ENCODE measurements around the gene EPB41L5.
"Not testable (repeated sequence)": the region's sequence is repeated elsewhere in the genome, so short reads cannot be mapped to it uniquely, and the experiment has no call there.

Gene EPB41L5

DNA sequence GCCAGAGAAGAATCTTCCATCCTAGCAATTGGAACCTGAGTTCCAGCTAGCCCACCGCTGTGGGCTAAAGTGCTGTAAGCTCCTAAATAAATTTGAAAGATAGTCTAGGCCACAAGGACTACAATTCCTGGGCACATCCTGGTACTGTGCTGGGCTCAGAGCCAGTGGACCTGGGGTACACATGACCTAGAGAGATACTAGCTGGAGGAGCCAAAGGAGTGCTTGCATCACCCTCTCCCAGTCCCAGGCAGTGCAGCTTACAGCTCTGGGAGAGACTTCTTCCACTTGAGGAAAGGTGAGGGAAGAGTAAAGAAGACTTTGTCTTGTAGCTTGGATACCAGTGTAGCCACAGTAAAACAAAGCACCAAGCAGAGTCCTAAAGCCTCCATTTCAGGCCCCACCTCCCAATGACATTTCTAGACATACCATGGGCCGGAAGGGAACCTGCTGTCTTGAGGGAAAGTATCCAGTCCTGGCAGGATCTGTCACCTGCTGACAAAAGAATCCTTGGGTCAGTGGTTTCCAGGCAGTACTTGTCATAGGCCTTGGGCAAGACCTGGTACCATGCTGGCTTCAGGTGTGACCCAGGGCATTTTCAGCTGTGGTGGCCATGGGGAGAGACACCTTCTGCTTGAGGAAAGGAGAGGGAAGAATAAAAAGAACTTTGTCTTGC is 120.8 kb downstream of the EPB41L5 start:
- Histone ChIP-seq H3K9ac (no peak overlapping the region), H3K27me3 (ENCODE audit: control insufficient read depth, insufficient read depth, low read length) (no peaks in the 10 kb centered on the region), H3K4me1 (no peaks in the 10 kb centered on the region), H3K36me3 (ENCODE audit: control insufficient read depth, insufficient read depth, low read length) (no peaks in the 10 kb centered on the region), H2AFZ (no peak overlapping the region), H3K79me2 (no peaks in the 10 kb centered on the region), H3K9me3 (ENCODE audit: control insufficient read depth, low read length) (no peaks in the 10 kb centered on the region), H3K4me3 (ENCODE audit: low read depth, low read length) (no peak overlapping the region), H3K27ac (no peak overlapping the region), H3K4me2 (ENCODE audit: low read length) (no peak overlapping the region)
- TF ChIP-seq, protein P1, sequence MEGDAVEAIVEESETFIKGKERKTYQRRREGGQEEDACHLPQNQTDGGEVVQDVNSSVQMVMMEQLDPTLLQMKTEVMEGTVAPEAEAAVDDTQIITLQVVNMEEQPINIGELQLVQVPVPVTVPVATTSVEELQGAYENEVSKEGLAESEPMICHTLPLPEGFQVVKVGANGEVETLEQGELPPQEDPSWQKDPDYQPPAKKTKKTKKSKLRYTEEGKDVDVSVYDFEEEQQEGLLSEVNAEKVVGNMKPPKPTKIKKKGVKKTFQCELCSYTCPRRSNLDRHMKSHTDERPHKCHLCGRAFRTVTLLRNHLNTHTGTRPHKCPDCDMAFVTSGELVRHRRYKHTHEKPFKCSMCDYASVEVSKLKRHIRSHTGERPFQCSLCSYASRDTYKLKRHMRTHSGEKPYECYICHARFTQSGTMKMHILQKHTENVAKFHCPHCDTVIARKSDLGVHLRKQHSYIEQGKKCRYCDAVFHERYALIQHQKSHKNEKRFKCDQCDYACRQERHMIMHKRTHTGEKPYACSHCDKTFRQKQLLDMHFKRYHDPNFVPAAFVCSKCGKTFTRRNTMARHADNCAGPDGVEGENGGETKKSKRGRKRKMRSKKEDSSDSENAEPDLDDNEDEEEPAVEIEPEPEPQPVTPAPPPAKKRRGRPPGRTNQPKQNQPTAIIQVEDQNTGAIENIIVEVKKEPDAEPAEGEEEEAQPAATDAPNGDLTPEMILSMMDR (IDR thresholded peaks at IDR 0.05), result no peak

DNA sequence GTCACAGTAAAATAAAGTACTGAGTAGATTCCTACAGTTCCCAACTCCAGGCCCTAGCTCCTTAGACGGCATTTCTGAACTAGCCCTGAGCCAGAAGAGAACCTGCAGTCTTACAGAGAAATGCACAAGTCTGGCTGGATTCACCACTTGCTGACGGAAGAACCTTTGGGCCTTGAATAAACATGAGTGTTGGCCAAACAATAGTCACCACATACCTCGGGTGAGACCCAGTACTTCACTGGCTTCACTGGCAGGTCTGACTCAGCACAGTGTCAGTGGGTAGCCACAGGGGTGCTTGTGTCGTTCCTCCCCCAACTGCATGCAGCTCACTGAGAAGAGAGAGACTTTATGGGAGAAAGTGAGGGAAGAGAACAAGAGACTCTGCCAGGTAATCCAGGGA is 121.4 kb downstream of the EPB41L5 start:
- H2AFZ ChIP-seq, result no peak overlapping the region
- no peak overlapping the region for H3K4me3 ChIP-seq (ENCODE audit: low read depth, low read length)
- H3K4me2 ChIP-seq (ENCODE audit: low read length), result no peak overlapping the region
- H3K27ac ChIP-seq, result no peak overlapping the region
- H3K36me3 ChIP-seq (ENCODE audit: control insufficient read depth, insufficient read depth, low read length), result no peaks in the 10 kb centered on the region
- no peaks in the 10 kb centered on the region for H3K4me1 ChIP-seq
- no peak overlapping the region for H3K9ac ChIP-seq
- H3K27me3 ChIP-seq (ENCODE audit: control insufficient read depth, insufficient read depth, low read length), result no peaks in the 10 kb centered on the region
- TF ChIP-seq, protein P1 (IDR thresholded peaks at IDR 0.05), result no peak
- no peaks in the 10 kb centered on the region for H3K79me2 ChIP-seq
- no peaks in the 10 kb centered on the region for H3K9me3 ChIP-seq (ENCODE audit: control insufficient read depth, low read length)

DNA sequence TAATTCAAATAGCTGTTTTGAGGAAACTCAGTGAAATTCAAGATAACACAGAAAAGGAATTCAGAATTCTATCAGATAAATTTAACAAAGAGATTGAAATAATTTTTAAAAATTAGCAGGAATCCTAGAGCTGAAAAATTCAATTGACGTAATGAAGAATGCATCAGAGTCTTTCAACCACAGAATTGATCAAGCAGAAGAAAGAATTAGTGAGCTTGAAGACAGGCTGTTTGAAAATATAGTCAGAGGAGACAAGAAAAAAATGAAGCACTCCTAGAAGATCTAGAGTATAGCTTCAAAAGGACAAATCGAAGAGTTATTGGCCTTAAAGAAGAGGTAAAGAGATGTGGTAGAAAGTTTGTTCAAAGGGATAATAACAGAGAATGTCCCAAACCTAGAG is 122.1 kb downstream of the EPB41L5 start:
- not testable (repeated sequence) for H3K9me3 ChIP-seq (ENCODE audit: control insufficient read depth, low read length); H3K27me3 ChIP-seq (ENCODE audit: control insufficient read depth, insufficient read depth, low read length); H3K4me3 ChIP-seq (ENCODE audit: low read depth, low read length); H3K4me2 ChIP-seq (ENCODE audit: low read length); H3K27ac ChIP-seq; H3K9ac ChIP-seq; H3K4me1 ChIP-seq; H2AFZ ChIP-seq; H3K36me3 ChIP-seq (ENCODE audit: control insufficient read depth, insufficient read depth, low read length); H3K79me2 ChIP-seq

DNA sequence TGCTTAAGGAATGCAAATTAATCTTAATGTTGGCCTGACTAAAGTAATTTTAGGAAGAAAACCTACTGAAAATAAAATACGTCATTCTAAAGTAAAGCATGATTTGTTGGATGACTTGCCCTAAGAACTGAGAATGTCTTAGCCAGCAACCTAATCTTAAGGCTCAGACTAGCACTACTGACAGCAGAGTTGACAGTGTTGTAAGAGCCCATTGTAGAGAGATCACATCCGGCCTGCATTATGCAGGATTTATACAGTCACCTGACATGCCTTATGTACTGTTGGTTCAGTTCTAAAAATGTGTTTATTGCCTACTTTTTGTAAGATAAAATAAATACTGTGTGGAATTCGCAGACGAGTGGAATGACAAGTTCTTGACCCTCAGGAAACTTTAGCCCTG is 128.0 kb downstream of the EPB41L5 start:
- TF ChIP-seq, protein P1 (IDR thresholded peaks at IDR 0.05), result no peak
- H3K36me3 ChIP-seq (ENCODE audit: control insufficient read depth, insufficient read depth, low read length), result no peaks in the 10 kb centered on the region
- no peak overlapping the region for H3K9ac ChIP-seq
- no peak overlapping the region for H3K27ac ChIP-seq
- H3K4me3 ChIP-seq (ENCODE audit: low read depth, low read length), result no peak overlapping the region
- no peak overlapping the region for H3K4me2 ChIP-seq (ENCODE audit: low read length)
- H3K79me2 ChIP-seq, result no peaks in the 10 kb centered on the region
- no peaks in the 10 kb centered on the region for H3K9me3 ChIP-seq (ENCODE audit: control insufficient read depth, low read length)
- H3K27me3 ChIP-seq (ENCODE audit: control insufficient read depth, insufficient read depth, low read length), result no peaks in the 10 kb centered on the region
- no peak overlapping the region for H2AFZ ChIP-seq
- no peaks in the 10 kb centered on the region for H3K4me1 ChIP-seq

DNA sequence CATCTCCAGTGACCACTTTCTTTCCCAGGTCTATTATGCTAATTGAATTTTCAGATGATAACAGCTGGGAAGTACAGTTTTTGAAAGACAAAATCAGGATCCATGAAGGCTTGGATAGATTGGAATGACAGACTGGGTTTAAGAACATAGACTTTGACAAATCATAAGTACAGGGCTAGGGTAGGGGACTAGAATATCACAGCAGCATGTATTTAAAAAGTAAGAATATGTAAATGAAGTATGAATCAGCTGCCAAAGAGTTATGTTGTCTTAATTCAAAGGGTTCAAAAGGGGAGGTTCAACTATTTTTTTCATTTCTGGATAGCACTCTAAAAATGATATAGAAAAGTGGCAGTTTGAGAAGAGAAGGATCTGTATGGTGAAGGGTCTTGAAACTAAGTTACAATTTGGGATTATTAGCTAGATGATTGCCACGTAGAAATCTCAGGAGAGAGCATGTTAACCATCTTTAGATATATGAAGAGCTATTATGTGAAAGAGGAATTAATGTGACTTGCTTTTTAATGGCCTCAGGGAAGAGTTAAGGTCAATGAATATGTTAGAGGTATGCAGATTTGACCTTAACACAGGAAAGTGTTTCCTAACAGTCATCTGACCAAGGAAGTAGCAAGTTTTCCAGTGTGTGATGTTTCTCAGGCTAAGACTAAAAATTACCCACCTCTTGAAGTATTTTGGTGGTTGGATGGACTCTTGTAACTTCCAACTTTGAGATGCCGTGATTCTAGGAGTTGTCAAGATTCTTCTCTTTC is 128.6 kb downstream of the EPB41L5 start:
- TF ChIP-seq, protein P1 (IDR thresholded peaks at IDR 0.05), result no peak
- Histone ChIP-seq H3K4me3 (ENCODE audit: low read depth, low read length) (no peak overlapping the region), H3K27ac (no peak overlapping the region)

More for the DNA sequence above, 128.6 kb downstream of the EPB41L5 start:
- H3K9me3 ChIP-seq (ENCODE audit: control insufficient read depth, low read length), result no peaks in the 10 kb centered on the region
- H3K4me2 ChIP-seq (ENCODE audit: low read length), result no peak overlapping the region
- H3K4me1 ChIP-seq, result no peaks in the 10 kb centered on the region
- H3K9ac ChIP-seq, result no peak overlapping the region
- no peak overlapping the region for H2AFZ ChIP-seq
- no peaks in the 10 kb centered on the region for H3K79me2 ChIP-seq
- no peaks in the 10 kb centered on the region for H3K27me3 ChIP-seq (ENCODE audit: control insufficient read depth, insufficient read depth, low read length)
- no peaks in the 10 kb centered on the region for H3K36me3 ChIP-seq (ENCODE audit: control insufficient read depth, insufficient read depth, low read length)
